Parathyroid adenoma (tissue), 2 donors: ENCODE results near the gene MYO3B.

ENCODE experiments used
- H2AFZ ChIP-seq: fragments of 300-600 bp; sonication (generic); one replicate; pipeline ENCODE4 v1.7.0; 2017; ENCODE audit warnings: antibody characterized with exemption, mild to moderate bottlenecking
- H3K27ac ChIP-seq: fragments of 300-600 bp; sonication (generic); one replicate; pipeline ENCODE4 v1.7.0; 2017
- H3K27me3 ChIP-seq: fragments of 300-600 bp; sonication (generic); one replicate; pipeline ENCODE4 v1.7.0; 2017; ENCODE audit warnings: low read length; ENCODE audit not compliant: control insufficient read depth, insufficient read depth
- H3K36me3 ChIP-seq: fragments of 300-600 bp; sonication (generic); one replicate; pipeline ENCODE4 v1.7.0; 2017; ENCODE audit warnings: low read length; ENCODE audit not compliant: control insufficient read depth, insufficient read depth
- H3K4me1 ChIP-seq: fragments of 300-600 bp; sonication (generic); one replicate; pipeline ENCODE4 v1.7.0; 2017; ENCODE audit warnings: control low read depth
- H3K4me2 ChIP-seq: fragments of 300-600 bp; sonication (generic); one replicate; pipeline ENCODE4 v1.7.0; 2017; ENCODE audit warnings: low read length
- H3K4me3 ChIP-seq: fragments of 300-600 bp; sonication (generic); one replicate; pipeline ENCODE4 v1.7.0; 2017; ENCODE audit warnings: low read depth, low read length
- H3K79me2 ChIP-seq: fragments of 300-600 bp; sonication (generic); one replicate; pipeline ENCODE4 v1.7.0; 2017; ENCODE audit warnings: control low read depth
- H3K9ac ChIP-seq: fragments of 300-600 bp; sonication (generic); one replicate; pipeline ENCODE4 v1.7.0; 2017; ENCODE audit warnings: mild to moderate bottlenecking
- H3K9me3 ChIP-seq: fragments of 300-600 bp; sonication (generic); one replicate; pipeline ENCODE4 v1.7.0; 2017; ENCODE audit warnings: low read length; ENCODE audit not compliant: control insufficient read depth
- TF ChIP-seq, protein P1 (sequence below): fragments of 300-600 bp; sonication (generic); IDR thresholded peaks from one replicate; pipeline ENCODE4 v1.7.0; 2017; ENCODE audit warnings: antibody characterized with exemption, mild to moderate bottlenecking
- donor health status: primary hyperparathyroidism.

MYO3B gene

DNA sequence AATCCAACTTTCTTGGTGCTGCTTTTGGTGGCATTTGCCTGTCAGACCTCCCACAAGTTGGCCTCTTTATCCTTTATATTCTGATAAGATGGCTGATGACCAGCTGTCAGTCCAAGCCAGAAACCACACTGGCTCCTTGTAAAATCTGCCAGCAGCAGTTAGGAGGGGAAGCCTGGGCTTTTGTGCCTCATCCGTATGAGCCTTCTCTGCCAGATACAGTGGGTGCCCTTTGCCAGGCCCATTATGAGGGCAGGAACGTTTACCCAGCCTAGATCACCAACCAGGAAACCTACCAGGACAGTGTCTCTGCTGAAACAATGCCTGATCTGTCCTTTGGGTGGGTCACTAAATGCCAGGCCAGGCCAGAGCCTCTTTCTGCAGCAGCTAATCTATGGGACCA lies 334.3 kb downstream of the MYO3B start:
- H3K4me3 ChIP-seq: no peak overlapping the region
- TF ChIP-seq, protein P1, sequence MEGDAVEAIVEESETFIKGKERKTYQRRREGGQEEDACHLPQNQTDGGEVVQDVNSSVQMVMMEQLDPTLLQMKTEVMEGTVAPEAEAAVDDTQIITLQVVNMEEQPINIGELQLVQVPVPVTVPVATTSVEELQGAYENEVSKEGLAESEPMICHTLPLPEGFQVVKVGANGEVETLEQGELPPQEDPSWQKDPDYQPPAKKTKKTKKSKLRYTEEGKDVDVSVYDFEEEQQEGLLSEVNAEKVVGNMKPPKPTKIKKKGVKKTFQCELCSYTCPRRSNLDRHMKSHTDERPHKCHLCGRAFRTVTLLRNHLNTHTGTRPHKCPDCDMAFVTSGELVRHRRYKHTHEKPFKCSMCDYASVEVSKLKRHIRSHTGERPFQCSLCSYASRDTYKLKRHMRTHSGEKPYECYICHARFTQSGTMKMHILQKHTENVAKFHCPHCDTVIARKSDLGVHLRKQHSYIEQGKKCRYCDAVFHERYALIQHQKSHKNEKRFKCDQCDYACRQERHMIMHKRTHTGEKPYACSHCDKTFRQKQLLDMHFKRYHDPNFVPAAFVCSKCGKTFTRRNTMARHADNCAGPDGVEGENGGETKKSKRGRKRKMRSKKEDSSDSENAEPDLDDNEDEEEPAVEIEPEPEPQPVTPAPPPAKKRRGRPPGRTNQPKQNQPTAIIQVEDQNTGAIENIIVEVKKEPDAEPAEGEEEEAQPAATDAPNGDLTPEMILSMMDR: no peak
- no peak overlapping the region for H3K4me2 ChIP-seq
- no peak overlapping the region for H2AFZ ChIP-seq
- no peak overlapping the region for H3K27ac ChIP-seq
- H3K9ac ChIP-seq: no peak overlapping the region
- H3K27me3 ChIP-seq: no peaks in the 10 kb centered on the region
- H3K36me3 ChIP-seq: no peaks in the 10 kb centered on the region
- no peaks in the 10 kb centered on the region for H3K4me1 ChIP-seq
- H3K79me2 ChIP-seq: no peaks in the 10 kb centered on the region
- no peaks in the 10 kb centered on the region for H3K9me3 ChIP-seq

DNA sequence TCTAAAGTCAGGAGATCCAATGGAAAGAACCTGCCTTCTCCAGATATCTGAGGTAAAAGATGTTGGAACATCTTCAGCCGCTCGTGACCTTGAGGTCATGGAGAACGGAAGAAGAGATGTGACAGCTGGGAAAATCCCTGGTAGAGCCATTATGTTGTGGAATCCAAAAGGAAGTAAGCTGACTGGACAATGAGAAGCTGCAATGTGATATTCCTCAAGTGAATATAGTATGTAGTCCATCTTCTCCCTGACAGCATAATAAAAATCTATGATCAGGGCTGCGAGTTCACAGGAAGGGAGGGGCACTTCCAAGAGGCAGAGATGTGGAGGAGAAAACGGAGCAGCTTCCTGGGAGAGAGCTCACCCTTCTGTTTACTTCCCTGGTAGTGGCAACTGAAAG lies 336.2 kb downstream of the MYO3B start:
- TF ChIP-seq, protein P1: no peak
- H3K27ac ChIP-seq: no peak overlapping the region
- H3K79me2 ChIP-seq: no peaks in the 10 kb centered on the region
- H2AFZ ChIP-seq: no peak overlapping the region
- H3K4me1 ChIP-seq: no peaks in the 10 kb centered on the region
- H3K9ac ChIP-seq: no peak overlapping the region
- H3K4me3 ChIP-seq: no peak overlapping the region
- H3K36me3 ChIP-seq: no peaks in the 10 kb centered on the region
- no peak overlapping the region for H3K4me2 ChIP-seq
- H3K27me3 ChIP-seq: no peaks in the 10 kb centered on the region
- no peaks in the 10 kb centered on the region for H3K9me3 ChIP-seq

DNA sequence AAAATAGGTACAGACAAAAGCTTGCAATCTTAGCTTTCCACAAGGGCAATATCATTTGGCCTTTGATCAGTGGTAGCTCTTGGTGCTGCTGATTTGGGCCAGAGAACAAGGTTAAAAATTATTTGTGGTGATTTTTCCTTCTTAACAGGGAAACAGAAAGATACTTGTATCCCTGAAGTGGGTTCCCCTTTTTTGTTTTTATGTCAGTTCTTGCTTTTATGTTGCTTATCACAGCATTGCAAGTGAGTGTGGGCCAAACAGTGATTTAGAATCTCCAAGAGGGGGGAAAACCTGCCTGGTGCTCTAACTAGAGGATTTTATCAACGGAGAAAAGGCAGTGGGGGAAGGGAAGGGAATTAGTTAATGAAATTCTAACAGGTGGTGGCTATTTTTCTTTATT lies 339.6 kb downstream of the MYO3B start:
- Histone ChIP-seq H3K36me3 (no peaks in the 10 kb centered on the region), H3K4me1 (no peaks in the 10 kb centered on the region), H3K4me2 (no peak overlapping the region), H3K79me2 (no peaks in the 10 kb centered on the region), H3K27me3 (no peaks in the 10 kb centered on the region), H3K27ac (no peak overlapping the region), H2AFZ (no peak overlapping the region), H3K9ac (no peak overlapping the region), H3K4me3 (no peak overlapping the region), H3K9me3 (no peaks in the 10 kb centered on the region)
- TF ChIP-seq, protein P1: no peak

DNA sequence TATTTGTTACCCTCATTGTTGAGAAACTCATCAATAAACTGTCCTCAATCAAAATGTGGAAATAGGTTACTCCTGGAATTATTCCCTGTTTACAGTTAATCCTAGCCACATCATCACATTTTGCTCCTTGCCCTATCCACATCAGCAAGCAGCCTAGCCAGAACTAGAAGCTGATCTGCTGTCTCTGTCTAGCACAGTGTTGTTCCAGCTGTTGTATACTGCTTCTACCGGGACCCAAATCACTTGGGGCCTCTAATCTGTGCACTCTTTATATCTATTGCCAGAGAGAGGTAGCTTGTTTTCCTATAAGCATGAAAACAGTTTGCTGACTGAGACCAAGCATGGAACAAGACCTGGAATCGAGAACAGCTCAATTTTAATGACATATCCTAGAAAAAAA lies 341.0 kb downstream of the MYO3B start:
- no peak overlapping the region for H3K4me3 ChIP-seq
- TF ChIP-seq, protein P1: no peak
- no peak overlapping the region for H3K27ac ChIP-seq
- no peak overlapping the region for H2AFZ ChIP-seq
- H3K9me3 ChIP-seq: no peaks in the 10 kb centered on the region
- no peak overlapping the region for H3K9ac ChIP-seq
- no peaks in the 10 kb centered on the region for H3K27me3 ChIP-seq
- H3K36me3 ChIP-seq: no peaks in the 10 kb centered on the region
- H3K4me1 ChIP-seq: no peaks in the 10 kb centered on the region
- no peak overlapping the region for H3K4me2 ChIP-seq
- H3K79me2 ChIP-seq: no peaks in the 10 kb centered on the region

DNA sequence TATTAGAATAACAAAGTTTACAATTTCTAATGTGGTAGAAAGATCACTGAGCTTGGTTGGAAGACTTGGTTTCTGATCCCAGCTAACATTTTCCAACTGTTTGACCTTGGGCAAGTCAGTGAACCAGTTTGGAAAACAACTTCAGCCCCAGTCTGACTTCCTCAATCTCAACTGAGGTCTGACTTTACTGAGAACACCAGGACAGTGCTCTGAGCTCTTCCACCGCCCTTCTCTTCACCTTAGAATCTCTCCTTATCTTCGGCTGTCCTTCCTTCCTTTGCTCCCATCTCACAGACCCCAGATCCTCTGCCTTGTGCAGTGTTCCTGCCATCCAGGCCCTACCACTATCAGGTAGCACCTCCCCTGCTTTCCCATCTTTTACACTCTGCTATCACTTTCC lies 343.4 kb downstream of the MYO3B start:
- no peaks in the 10 kb centered on the region for H3K79me2 ChIP-seq
- no peak overlapping the region for H3K9ac ChIP-seq
- TF ChIP-seq, protein P1: no peak

More for the DNA sequence above, 343.4 kb downstream of the MYO3B start:
- no peaks in the 10 kb centered on the region for H3K27me3 ChIP-seq
- H3K4me2 ChIP-seq: no peak overlapping the region
- peaks cover 3% of the 10 kb centered on the region for H3K4me1 ChIP-seq
- H2AFZ ChIP-seq: no peak overlapping the region
- H3K27ac ChIP-seq: no peak overlapping the region
- no peaks in the 10 kb centered on the region for H3K9me3 ChIP-seq
- H3K36me3 ChIP-seq: no peaks in the 10 kb centered on the region
- no peak overlapping the region for H3K4me3 ChIP-seq
